Mucosa of gallbladder (tissue), 1 donor: Measurements from ENCODE around the gene NIN. TPM values are rescaled to one million over a fixed set of nuclear protein-coding genes. Genes with fewer than 3 reads are reported as not detected.
"Not testable (repeated sequence)": the region's sequence is repeated elsewhere in the genome, so short reads cannot be mapped to it uniquely, and the experiment has no call there.

Source experiments
- DNase-seq: peaks from one replicate; pipeline ENCODE4 v3.0.0-alpha.2; 2020; ENCODE audit warnings: low spot score
- total RNA-seq: library from RNA; stranded (reverse); gene quantifications from one replicate; pipeline ENCODE4 v1.2.1, GENCODE V29; 2021
- donor health status: DM: no; HTN: no; CAD: no.

NIN gene
- total RNA-seq, 1 donor from 2014 or later = 28.3 TPM

GRCh38 chr14:50820786-50821509 lies 10.0 kb downstream of the NIN start:
- DNase-seq = no peak

- DNase-seq = not testable (repeated sequence)
Observed at GRCh38 chr14:50819303-50819702, 11.7 kb downstream of the NIN start.

GRCh38 chr14:50816395-50817047 lies 14.4 kb downstream of the NIN start:
- DNase-seq = no peak

- DNase-seq = not testable (repeated sequence)
Observed at GRCh38 chr14:50815526-50815925, 15.4 kb downstream of the NIN start.

GRCh38 chr14:50815058-50815457 lies 15.9 kb downstream of the NIN start:
- DNase-seq = not testable (repeated sequence)

GRCh38 chr14:50814161-50814560 lies 16.8 kb downstream of the NIN start:
- no peak for DNase-seq

- no peak for DNase-seq
Observed at GRCh38 chr14:50813544-50813863, 17.5 kb downstream of the NIN start.

GRCh38 chr14:50812856-50813543 lies 18.0 kb downstream of the NIN start:
- no peak for DNase-seq

- no peak for DNase-seq
Observed at GRCh38 chr14:50812180-50812579, 18.8 kb downstream of the NIN start.

GRCh38 chr14:50808053-50808452 lies 22.9 kb downstream of the NIN start:
- DNase-seq = no peak

GRCh38 chr14:50806241-50806933 lies 24.6 kb downstream of the NIN start:
- no peak for DNase-seq

GRCh38 chr14:50805396-50805795 lies 25.6 kb downstream of the NIN start:
- no peak for DNase-seq

- no peak for DNase-seq
Observed at GRCh38 chr14:50804181-50804721, 26.7 kb downstream of the NIN start.

- no peak for DNase-seq
Observed at GRCh38 chr14:50801706-50802105, 29.3 kb downstream of the NIN start.

GRCh38 chr14:50800032-50800431 lies 30.9 kb downstream of the NIN start:
- DNase-seq = no peak

GRCh38 chr14:50798048-50798421 lies 32.9 kb downstream of the NIN start:
- no peak for DNase-seq

- DNase-seq = no peak
Observed at GRCh38 chr14:50797250-50798047, 33.5 kb downstream of the NIN start.

GRCh38 chr14:50796390-50796789 lies 34.6 kb downstream of the NIN start:
- DNase-seq = no peak

GRCh38 chr14:50795909-50796308 lies 35.1 kb downstream of the NIN start:
- no peak for DNase-seq

GRCh38 chr14:50795142-50795541 lies 35.8 kb downstream of the NIN start:
- no peak for DNase-seq

- DNase-seq = no peak
Observed at GRCh38 chr14:50794068-50794645, 36.8 kb downstream of the NIN start.
